GM15510 (cell line): ENCODE data around the gene PLIN4.

Experiments
- POLR2A ChIP-seq: IDR thresholded peaks from 3 replicates; pipeline ENCODE4 v1.6.1; 2011; ENCODE audit warnings: borderline replicate concordance; ENCODE audit not compliant: insufficient read length; ENCODE audit errors: extremely low read depth

PLIN4 gene

DNA sequence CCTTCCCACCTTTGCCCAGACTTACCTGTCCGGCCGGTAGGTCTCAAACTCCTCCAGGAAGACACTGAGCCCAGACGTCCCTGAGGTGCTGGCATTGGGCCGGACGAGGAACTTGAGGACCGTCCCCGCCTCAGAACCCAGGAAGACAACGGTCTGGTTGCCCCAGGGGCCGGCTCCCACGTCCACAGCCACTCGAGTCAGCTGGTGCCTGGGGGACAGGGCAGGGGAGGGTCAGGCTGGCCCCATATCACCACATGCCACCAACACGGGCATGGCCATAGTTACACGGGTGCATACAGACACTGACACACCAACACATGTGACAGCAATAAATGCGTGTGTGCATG, 29.9 kb upstream of the PLIN4 start:
- TF ChIP-seq POLR2A: no peak

DNA sequence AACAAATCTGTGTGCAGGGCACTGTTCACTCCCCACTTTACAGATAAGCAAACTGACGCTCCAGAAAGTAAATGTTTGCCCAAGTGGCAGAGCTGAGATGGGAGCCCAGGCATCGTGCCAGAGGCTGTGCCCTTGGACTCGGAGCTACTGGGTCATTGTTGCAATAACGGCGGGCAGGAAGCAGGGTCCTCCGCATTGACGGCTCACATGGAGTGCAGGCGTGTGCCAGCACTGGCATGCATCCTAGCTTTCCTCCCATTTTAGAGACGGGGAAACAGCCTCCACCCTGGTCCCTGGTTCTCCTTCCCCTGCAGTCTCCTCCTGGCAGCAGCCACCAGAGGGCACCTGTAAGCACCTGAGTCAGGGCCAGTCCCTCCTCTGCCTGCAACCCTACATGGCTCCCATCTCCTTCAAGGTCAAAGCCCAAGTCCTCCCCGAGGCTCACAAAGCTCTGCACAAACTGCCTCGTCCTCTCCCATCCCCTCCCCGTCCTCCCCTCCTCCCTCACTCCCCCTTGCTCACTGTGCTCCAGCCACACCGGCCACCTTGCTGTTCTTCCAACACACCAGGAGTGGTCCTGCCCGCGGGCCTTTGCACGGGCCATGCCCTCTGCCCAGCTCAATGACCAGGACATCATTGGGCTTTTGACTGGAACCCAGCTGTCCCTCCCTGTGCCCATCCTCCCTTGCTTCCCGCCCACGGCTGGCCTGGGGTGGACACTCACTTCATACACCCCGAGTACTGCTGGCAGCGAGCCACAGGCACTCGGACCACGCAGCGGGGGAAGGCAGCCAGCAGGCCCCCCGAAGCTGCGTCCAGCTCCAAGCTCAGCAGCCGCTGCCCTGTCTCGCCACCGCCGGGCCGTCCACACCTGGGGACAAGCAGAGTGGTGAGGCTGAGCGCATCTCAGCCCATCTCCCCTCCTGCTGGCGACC, 29.3 kb upstream of the PLIN4 start:
- no peak for TF ChIP-seq POLR2A

DNA sequence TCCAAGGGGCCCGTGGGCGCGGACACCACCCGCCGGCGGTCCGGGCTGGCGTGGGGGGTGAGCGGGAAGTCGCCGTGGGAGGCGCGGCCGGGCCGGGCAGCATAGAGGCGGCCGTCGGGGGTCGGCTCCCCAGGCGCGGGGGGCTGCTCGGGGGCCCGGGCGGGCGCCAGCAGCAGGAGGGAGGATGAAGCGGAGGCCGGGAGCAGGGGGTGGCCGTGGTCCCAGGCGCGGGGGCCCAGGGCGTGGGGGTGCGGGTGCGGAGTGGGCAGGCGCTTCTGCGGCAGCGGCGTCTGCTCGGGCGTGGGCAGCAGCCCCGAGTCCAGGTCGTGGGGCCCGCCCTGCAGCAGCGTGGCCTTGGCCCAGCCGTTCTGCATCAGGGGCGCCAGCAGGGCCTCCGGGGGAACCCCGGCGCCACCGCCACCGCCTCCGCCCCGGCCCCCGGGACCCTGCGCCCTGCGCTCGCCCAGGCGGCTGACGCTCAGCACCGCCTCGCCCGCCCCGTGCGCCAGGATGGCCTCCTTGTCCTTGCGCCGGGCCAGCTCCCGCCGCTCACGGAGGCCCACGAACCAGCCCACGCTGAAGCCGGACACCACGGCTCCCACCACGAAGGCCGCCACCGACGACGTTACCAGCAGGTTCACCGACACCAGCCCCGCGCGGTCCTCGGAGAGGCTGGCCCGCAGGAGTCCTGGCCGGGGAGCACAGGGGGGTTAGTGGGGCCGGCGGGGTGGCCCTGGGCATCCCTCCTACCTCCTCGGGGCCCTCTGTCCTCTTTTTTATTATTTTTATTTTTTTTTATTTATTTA, 25.8 kb upstream of the PLIN4 start:
- TF ChIP-seq POLR2A: no peak

- TF ChIP-seq POLR2A: no peak
These were observed 24.9 kb upstream of the PLIN4 start for GRCh38 chr19:4542896-4543841.

GRCh38 chr19:4541114-4541805, 23.0 kb upstream of the PLIN4 start:
- TF ChIP-seq POLR2A: no peak

GRCh38 chr19:4539693-4540581, 21.7 kb upstream of the PLIN4 start, which contains the start of gene LRG1:
LRG1 (minus strand) TSS chr19:4540036; CDS start chr19:4540013, 23 bp downstream.
- no peak for TF ChIP-seq POLR2A

- no peak for TF ChIP-seq POLR2A
These were observed 20.9 kb upstream of the PLIN4 start for GRCh38 chr19:4539169-4539692.

DNA sequence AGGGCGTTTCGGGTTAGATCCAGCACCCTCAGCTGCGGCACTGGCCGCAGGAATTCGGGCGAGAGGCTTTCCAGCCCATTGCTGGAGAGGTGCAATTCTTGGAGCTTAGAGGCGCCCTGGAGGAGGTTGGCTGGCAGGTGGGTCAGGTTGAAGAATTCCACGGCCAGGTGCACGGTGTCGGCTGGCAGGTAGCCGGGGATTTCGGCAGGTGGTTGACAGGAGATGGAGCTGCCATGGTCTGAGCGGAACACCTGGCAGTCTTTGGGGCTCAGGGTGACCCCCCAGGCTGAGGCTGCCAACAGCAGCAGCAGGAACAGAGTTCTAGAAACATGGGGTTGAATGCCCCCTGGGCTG, 20.3 kb upstream of the PLIN4 start:
- no peak for TF ChIP-seq POLR2A

DNA sequence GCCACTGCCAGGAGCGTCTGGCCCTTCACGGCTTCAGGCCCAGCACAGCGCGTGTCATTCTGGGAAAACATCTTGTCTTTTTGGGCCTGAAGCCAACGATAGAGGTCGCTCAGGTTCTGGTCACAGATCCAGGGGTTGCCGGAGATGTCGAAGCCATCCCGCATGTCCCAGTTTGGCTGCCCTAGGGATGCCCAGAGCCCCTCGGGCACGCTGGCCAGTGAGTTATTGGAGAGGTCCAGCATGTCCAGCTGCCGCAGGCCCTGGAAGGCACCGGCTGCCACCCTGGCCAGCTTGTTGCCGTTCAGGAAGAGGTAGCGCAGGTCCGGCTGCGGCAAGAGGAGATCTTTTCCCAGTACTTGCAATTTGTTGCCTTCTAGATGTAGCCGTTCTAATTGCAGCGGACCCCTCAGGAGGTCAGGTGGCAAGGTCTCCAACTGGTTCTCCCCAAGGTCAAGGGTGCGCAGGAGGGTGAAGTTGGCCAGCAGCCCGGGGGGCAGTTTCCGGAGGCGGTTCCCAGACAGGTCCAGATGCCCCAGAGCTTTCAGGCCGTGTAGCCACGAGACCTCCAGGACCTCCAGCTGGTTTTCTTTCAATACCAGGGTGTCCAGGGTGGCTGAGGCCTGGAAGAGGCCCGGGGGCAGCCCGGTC, 19.8 kb upstream of the PLIN4 start:
- no peak for TF ChIP-seq POLR2A

GRCh38 chr19:4536798-4537197, 18.5 kb upstream of the PLIN4 start:
- TF ChIP-seq POLR2A: no peak

DNA sequence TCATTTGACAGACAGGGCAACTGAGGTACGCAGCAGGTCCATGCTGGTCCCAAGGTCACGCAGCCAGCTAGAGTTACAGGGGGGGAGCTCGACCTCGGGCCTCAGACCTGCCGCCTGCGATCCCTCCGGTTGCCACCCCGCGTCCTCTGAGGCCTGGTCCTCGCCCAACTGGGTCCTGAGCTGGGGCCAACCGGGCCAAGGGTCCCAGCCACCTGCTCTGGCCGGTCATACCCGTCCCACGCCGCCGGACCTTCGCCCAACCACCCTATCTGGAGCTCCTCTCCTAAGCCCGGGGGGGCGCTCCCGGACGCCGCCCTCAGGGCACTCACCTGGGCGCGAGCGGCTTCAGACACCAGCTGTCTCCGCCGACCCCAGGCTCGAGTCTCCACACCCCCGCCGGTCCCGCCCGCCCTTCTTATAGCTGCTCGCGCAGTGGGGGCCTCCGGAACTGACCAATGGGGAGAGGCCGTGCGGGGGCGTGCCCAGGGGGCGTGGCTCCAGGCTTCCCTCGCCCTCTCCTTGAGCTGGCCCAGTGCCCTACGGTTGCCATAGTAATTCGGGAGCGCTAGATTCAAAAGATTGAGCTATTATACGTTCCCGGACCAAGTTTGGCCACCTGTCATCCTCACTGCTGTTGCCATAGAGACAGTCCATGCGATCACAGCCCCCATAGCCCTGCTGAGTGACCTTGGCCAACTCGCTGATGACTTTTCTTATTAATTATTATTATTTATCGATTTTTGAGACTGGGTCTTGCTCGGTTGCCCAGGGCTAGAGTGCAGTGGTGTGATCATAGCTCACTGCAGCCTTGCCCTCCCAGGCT, 16.8 kb upstream of the PLIN4 start, which contains the start of gene PLIN5:
TSS of gene PLIN5 (minus strand) at position 389 of the 823 bp plus-strand sequence. CDS start 1,150 bp downstream, outside the sequence.
- no peak for TF ChIP-seq POLR2A

DNA sequence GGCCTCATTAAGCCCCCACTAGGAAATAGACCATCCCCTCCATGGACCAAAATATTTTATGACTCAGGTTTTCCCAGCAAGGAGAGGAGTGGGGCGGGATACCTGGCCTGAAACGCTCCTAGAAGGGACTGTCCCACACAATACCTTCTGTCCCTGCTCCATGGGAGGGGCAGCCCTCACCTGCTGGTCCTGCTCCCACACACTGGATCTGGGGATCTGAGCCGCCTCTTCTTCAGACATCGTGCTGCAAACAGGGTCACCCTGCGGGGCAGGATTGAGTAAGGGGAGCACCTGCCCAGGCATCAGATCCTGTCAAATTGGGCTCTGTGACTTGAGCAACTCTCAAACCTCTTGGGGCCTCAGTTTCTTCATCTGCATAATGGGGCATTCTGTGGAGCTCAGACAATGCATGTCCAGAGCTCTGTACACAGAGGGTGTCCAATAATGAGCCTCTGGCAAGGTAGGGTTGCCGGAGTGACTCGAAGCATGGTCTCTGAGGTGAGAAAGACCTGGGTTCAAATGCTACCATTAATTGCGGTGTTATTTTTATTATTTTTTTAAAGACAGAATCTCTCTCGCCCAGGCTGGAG, 15.6 kb upstream of the PLIN4 start:
- no peak for TF ChIP-seq POLR2A

- no peak for TF ChIP-seq POLR2A
These were observed 15.0 kb upstream of the PLIN4 start for GRCh38 chr19:4533334-4533733.
